Astrocyte of the cerebellum (primary cell): ENCODE measurements around the gene LSG1.

Experiments
- DNase-seq: peaks from one replicate; pipeline ENCODE4 v3.0.0-alpha.2; 2011; ENCODE audit warnings: low read depth
- H3K4me3 ChIP-seq: 2 replicates; pipeline ENCODE4 v1.5.1; 2011; ENCODE audit warnings: mild to moderate bottlenecking, low read depth, low read length, moderate library complexity
- CTCF ChIP-seq: IDR thresholded peaks from 2 replicates; pipeline ENCODE4 v1.5.1; 2012; ENCODE audit warnings: low read length, low read depth, moderate library complexity, mild to moderate bottlenecking; ENCODE audit errors: missing control alignments
- in situ Hi-C: cut with HindIII; loops from 2 replicates; pipeline ENCODE4 v1.10.0; 2017; ENCODE audit warnings: low sequenced_read_pairs

Gene LSG1

GRCh38 chr3:194671900-194672808, at the start of gene LSG1:
LSG1 (minus strand) TSS chr3:194672191; CDS start chr3:194672162, 29 bp downstream.
- no peak for TF ChIP-seq CTCF
- peak; percentile 93 for DNase-seq
- in situ Hi-C loops = loop anchor here (5.0 kb wide), 1 partner anchor 440 kb away; no protein-coding TSS in a partner anchor
- H3K4me3 ChIP-seq = peak within 1 kb of the TSS; percentile 87

- H3K4me3 ChIP-seq = no peak overlapping the region
- TF ChIP-seq CTCF = no peak
- no peak for DNase-seq
- in situ Hi-C loops = no loop called here
Measured at GRCh38 chr3:194720048-194720447, 48.1 kb upstream of the LSG1 start.

GRCh38 chr3:194718079-194718478, 46.1 kb upstream of the LSG1 start:
- TF ChIP-seq CTCF = no peak
- no peak overlapping the region for H3K4me3 ChIP-seq
- no peak for DNase-seq
- in situ Hi-C loops = no loop called here

- in situ Hi-C loops = no loop called here
- no peak for DNase-seq
- H3K4me3 ChIP-seq = no peak overlapping the region
- no peak for TF ChIP-seq CTCF
Measured at GRCh38 chr3:194715022-194715800, 43.2 kb upstream of the LSG1 start.

GRCh38 chr3:194714564-194714963, 42.6 kb upstream of the LSG1 start:
- TF ChIP-seq CTCF = no peak
- no peak overlapping the region for H3K4me3 ChIP-seq
- no peak for DNase-seq
- in situ Hi-C loops = no loop called here

- in situ Hi-C loops = no loop called here
Measured at GRCh38 chr3:194714137-194714455, 42.1 kb upstream of the LSG1 start.

More at GRCh38 chr3:194714137-194714455, 42.1 kb upstream of the LSG1 start:
- no peak overlapping the region for H3K4me3 ChIP-seq
- DNase-seq = no peak
- no peak for TF ChIP-seq CTCF
